ENCODE results near the gene HEATR9.

The HEATR9 gene

GRCh38 chr17:35809855-35810461 is 58.7 kb downstream of the HEATR9 start:
- no peak for FAIRE-seq
- no peak for DNase-seq (ENCODE audit: low spot score)

DNA sequence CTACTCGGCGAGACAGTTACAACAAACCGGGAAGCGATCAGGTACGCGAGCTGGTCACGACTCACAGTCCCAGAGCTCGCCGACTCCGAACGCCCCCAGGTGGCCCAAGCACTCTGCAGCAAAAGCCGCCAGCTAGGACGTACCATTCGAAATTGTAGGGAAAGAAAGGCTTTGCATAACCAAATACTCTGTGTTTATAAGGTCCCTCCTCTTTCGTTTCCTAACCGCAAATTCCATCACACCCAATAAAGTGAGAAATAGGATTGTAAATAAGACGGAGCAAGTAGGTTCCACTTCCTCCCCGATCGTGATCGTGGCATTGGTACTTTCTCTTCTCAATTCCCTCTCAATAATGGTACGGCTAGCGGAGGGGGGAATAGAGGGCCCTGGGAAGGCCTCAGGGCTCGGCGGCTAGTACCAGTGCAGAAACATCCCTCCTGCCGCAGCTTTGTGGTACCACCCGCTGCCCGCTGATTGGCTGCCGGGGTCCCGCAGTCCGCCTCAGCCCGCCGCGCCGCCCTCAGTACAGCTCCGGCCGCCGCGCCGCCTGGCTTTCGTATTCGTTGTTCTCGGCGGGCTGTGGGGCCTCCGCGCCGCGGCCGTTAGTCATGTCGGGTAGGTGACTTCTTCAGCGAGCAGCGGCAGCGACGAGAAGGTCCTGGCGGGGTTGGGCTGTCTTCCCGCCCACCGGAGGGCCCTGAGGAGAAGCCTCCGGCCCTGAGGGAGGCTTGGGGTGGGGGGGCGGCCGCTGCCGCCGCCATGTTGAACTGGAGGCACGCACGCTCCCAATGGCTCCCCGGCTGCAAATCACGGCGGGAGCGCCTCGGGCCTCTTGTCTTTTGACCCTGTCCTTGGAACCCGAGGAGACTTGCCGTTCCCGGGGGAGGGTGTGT is 59.5 kb downstream of the HEATR9 start, which contains the start of gene TAF15:
TSS of gene TAF15 (plus strand) at position 523 of the 893 bp plus-strand sequence. CDS start at position 609, 86 bp downstream.
- DNase-seq (ENCODE audit: low spot score) (peak; percentile 98), FAIRE-seq (no peak)

DNA sequence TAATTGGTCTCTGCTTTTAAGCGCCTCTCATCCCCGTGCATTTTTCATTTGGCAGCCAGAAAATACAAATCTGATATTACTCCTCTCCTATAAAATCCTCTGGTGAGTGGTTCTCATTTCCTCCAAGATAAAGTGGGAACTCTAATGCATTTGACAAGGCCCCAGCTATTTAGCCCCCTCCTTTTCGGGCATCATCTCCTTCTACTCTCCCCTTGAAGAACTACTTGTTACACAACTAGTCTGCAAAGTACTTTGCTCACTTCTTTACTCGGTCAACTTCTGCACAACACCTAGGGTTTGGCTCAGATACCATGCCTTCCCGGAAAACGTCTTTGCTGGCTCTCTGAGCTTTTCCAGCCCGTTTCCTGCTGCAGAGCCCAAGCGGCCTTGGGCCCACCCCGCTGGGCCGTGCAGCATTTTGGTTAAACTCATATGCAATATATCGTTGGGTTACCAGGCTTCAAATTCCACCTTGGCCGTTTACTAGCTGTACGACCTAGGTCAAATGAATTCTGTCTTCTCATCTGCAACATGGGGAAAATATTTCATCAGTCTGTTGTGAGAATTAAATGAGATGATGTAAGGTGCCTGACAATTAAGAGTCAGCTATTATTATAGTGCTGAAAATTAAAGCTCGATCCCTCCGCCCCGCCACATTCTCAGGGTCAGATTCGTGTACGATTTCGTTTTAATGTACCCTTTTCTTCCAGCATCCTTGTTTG is 60.3 kb downstream of the HEATR9 start:
- DNase-seq (ENCODE audit: low spot score) (no peak), FAIRE-seq (no peak)

DNA sequence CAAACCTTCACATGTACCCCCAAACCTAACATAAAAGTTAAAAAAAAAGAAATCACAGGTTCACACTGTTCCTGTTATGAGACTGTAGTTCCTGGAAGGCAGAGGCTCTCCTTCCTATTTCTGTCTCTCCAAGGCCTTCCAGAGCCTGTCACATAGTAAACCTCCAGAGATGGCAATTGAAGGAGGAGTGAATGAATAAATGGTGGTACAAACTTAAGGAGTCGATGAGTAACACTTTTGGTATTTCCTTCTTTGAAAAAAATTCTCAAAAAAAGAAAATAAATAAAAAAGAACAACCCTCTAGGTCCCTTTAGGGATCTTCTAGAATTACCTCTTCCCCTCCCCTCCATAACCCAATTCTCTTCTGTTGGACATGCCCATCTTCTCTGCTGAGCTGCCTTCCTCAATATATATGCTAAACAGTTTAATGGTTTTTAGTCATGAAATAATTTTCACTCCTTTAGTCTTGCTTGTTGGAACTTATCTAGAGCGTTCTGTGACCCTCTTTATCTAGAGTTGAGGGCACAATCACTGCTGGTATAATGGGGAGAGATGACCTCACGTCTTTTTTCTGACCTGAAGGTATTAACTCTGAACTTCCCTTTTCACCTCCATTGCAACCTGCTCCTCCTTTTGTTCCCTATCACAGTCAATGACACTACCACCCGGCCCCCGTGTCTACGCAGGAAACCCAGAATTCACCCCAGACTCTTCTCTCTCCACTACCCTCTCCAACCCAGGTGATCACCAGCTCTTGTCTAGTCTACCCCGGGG is 61.1 kb downstream of the HEATR9 start:
- DNase-seq (ENCODE audit: low spot score) (no peak), FAIRE-seq (no peak)
